Activated T-cell treated with anti-CD3 and anti-CD28 coated beads, Interleukin-2, amount 50 U/mL, for 72 hours (primary cell): Measurements from ENCODE around the gene DCC. TPM values are rescaled to one million over a fixed set of nuclear protein-coding genes. Genes with fewer than 3 reads are reported as not detected.

ENCODE experiments used
- ATAC-seq, 2 donors: fragments of 150-1000 bp; cut with Tn5 transposase; replicated peaks in 1 of 2; 2 replicates each; pipeline ENCODE4 v1.10.0; 2021; ENCODE audit warnings: moderate library complexity in 2 of 2, mild to moderate bottlenecking in 1 of 2
- DNase-seq, 2 donors: peaks; one replicate each; pipeline ENCODE4 v3.0.0; 2021 to 2022; ENCODE audit warnings: mixed read lengths in 1 of 2
- H3K27ac Mint-ChIP-seq: one replicate; pipeline ENCODE4 v1.8.0; 2022; ENCODE audit warnings: mild to moderate bottlenecking, moderate library complexity, mixed read lengths
- H3K27me3 Mint-ChIP-seq: one replicate; pipeline ENCODE4 v1.8.0; 2022; ENCODE audit warnings: low read depth, mixed read lengths
- H3K36me3 Mint-ChIP-seq, 2 donors: one replicate each; pipeline ENCODE4 v1.8.0; 2022; ENCODE audit warnings: mixed read lengths in 2 of 2, mild to moderate bottlenecking in 1 of 2; ENCODE audit not compliant: insufficient read depth in 2 of 2
- H3K4me1 Mint-ChIP-seq: one replicate; pipeline ENCODE4 v1.8.0; 2022; ENCODE audit warnings: low read depth, mixed read lengths
- H3K4me3 Mint-ChIP-seq, 2 donors: one replicate each; pipeline ENCODE4 v1.8.0; 2022; ENCODE audit warnings: mild to moderate bottlenecking in 2 of 2, mixed read lengths in 2 of 2, moderate library complexity in 2 of 2
- H3K9me3 Mint-ChIP-seq, 2 donors: one replicate each; pipeline ENCODE4 v1.8.0; 2022; ENCODE audit warnings: mixed read lengths in 2 of 2
- total RNA-seq, 2 donors: library from RNA; stranded (reverse); gene quantifications; one replicate each; pipeline ENCODE4 v1.2.3, GENCODE V29; 2022

The DCC gene
- total RNA-seq, 2 donors from 2014 or later = not detected

GRCh38 chr18:53153800-53154199, 813.8 kb downstream of the DCC start:
- Mint-ChIP-seq H3K27me3 (no peaks in the 10 kb centered on the region), H3K4me3 (no peak overlapping the region), H3K27ac (no peak overlapping the region), H3K9me3 (peaks cover 0 to 4% of the 10 kb centered on the region in 2 donors), H3K4me1 (no peaks in the 10 kb centered on the region), H3K36me3 (no peaks in the 10 kb centered on the region)
- ATAC-seq (no peak), DNase-seq (no peak)

GRCh38 chr18:53165770-53166169, 825.8 kb downstream of the DCC start:
- H3K4me3 Mint-ChIP-seq = no peak overlapping the region

GRCh38 chr18:53169346-53169745, 829.3 kb downstream of the DCC start:
- DNase-seq (no peak), ATAC-seq (no peak)
- no peaks in the 10 kb centered on the region for H3K27me3 Mint-ChIP-seq
- no peaks in the 10 kb centered on the region for H3K4me1 Mint-ChIP-seq
- peaks cover 2 to 5% of the 10 kb centered on the region in 2 donors for H3K9me3 Mint-ChIP-seq
- no peak overlapping the region for H3K27ac Mint-ChIP-seq
- H3K4me3 Mint-ChIP-seq = no peak overlapping the region
- H3K36me3 Mint-ChIP-seq = no peaks in the 10 kb centered on the region

More at GRCh38 chr18:53165770-53166169, 825.8 kb downstream of the DCC start:
- no peak for DNase-seq
- H3K27ac Mint-ChIP-seq = no peak overlapping the region
- peaks cover 3 to 11% of the 10 kb centered on the region in 2 donors for H3K9me3 Mint-ChIP-seq
- no peaks in the 10 kb centered on the region for H3K27me3 Mint-ChIP-seq
- no peaks in the 10 kb centered on the region for H3K36me3 Mint-ChIP-seq
- no peak for ATAC-seq
- no peaks in the 10 kb centered on the region for H3K4me1 Mint-ChIP-seq

- H3K27ac Mint-ChIP-seq = no peak overlapping the region
- H3K4me1 Mint-ChIP-seq = no peaks in the 10 kb centered on the region
- no peak overlapping the region for H3K4me3 Mint-ChIP-seq
- H3K27me3 Mint-ChIP-seq = no peaks in the 10 kb centered on the region
- H3K36me3 Mint-ChIP-seq = no peaks in the 10 kb centered on the region
- ATAC-seq (no peak), DNase-seq (no peak)
- peaks cover 0 to 4% of the 10 kb centered on the region in 2 donors for H3K9me3 Mint-ChIP-seq
Observed at GRCh38 chr18:53191634-53192033, 851.6 kb downstream of the DCC start.

- no peak for DNase-seq
- H3K27me3 Mint-ChIP-seq = no peaks in the 10 kb centered on the region
- H3K27ac Mint-ChIP-seq = no peak overlapping the region
- no peaks in the 10 kb centered on the region for H3K36me3 Mint-ChIP-seq
- no peak overlapping the region for H3K4me3 Mint-ChIP-seq
- H3K9me3 Mint-ChIP-seq = peaks cover 0 to 4% of the 10 kb centered on the region in 2 donors
- no peaks in the 10 kb centered on the region for H3K4me1 Mint-ChIP-seq
- no peak for ATAC-seq
Observed at GRCh38 chr18:53193870-53194269, 853.9 kb downstream of the DCC start.

- Mint-ChIP-seq H3K27me3 (no peaks in the 10 kb centered on the region), H3K9me3 (no peaks in the 10 kb centered on the region), H3K36me3 (no peaks in the 10 kb centered on the region), H3K27ac (no peak overlapping the region), H3K4me3 (no peak overlapping the region), H3K4me1 (no peaks in the 10 kb centered on the region)
- ATAC-seq (no peak), DNase-seq (no peak)
Observed at GRCh38 chr18:53219853-53220252, 879.9 kb downstream of the DCC start.

- H3K4me3 Mint-ChIP-seq = no peak overlapping the region
- no peak overlapping the region for H3K27ac Mint-ChIP-seq
- no peaks in the 10 kb centered on the region for H3K36me3 Mint-ChIP-seq
- no peaks in the 10 kb centered on the region for H3K4me1 Mint-ChIP-seq
- no peak for DNase-seq
- no peaks in the 10 kb centered on the region for H3K9me3 Mint-ChIP-seq
- no peaks in the 10 kb centered on the region for H3K27me3 Mint-ChIP-seq
- ATAC-seq = no peak
Observed at GRCh38 chr18:53224128-53224778, 884.3 kb downstream of the DCC start.

- H3K27me3 Mint-ChIP-seq = no peaks in the 10 kb centered on the region
- H3K36me3 Mint-ChIP-seq = no peaks in the 10 kb centered on the region
- H3K4me1 Mint-ChIP-seq = no peaks in the 10 kb centered on the region
- no peaks in the 10 kb centered on the region for H3K9me3 Mint-ChIP-seq
- H3K27ac Mint-ChIP-seq = no peak overlapping the region
- ATAC-seq = no peak
- no peak for DNase-seq
- H3K4me3 Mint-ChIP-seq = no peak overlapping the region
Observed at GRCh38 chr18:53225567-53226325, 885.7 kb downstream of the DCC start.

- no peak overlapping the region for H3K27ac Mint-ChIP-seq
- DNase-seq = no peak
- peaks cover 6 to 9% of the 10 kb centered on the region in 2 donors for H3K9me3 Mint-ChIP-seq
- no peaks in the 10 kb centered on the region for H3K27me3 Mint-ChIP-seq
- H3K4me3 Mint-ChIP-seq = no peak overlapping the region
- no peaks in the 10 kb centered on the region for H3K36me3 Mint-ChIP-seq
- no peaks in the 10 kb centered on the region for H3K4me1 Mint-ChIP-seq
- ATAC-seq = no peak
Observed at GRCh38 chr18:53234610-53235009, 894.6 kb downstream of the DCC start.

GRCh38 chr18:53241161-53241560, 901.2 kb downstream of the DCC start:
- H3K4me1 Mint-ChIP-seq = no peaks in the 10 kb centered on the region
- H3K27me3 Mint-ChIP-seq = no peaks in the 10 kb centered on the region
- ATAC-seq = no peak
- H3K9me3 Mint-ChIP-seq = peaks cover 3 to 5% of the 10 kb centered on the region in 2 donors
- H3K36me3 Mint-ChIP-seq = peaks cover 0 to 2% of the 10 kb centered on the region in 2 donors
- DNase-seq = no peak
- H3K27ac Mint-ChIP-seq = no peak overlapping the region
- no peak overlapping the region for H3K4me3 Mint-ChIP-seq

GRCh38 chr18:53253789-53254188, 913.8 kb downstream of the DCC start:
- H3K27ac Mint-ChIP-seq = no peak overlapping the region
- H3K4me1 Mint-ChIP-seq = no peaks in the 10 kb centered on the region
- peaks cover 4 to 12% of the 10 kb centered on the region in 2 donors for H3K9me3 Mint-ChIP-seq
- H3K4me3 Mint-ChIP-seq = no peak overlapping the region
- no peak for ATAC-seq
- H3K27me3 Mint-ChIP-seq = no peaks in the 10 kb centered on the region
- H3K36me3 Mint-ChIP-seq = peaks cover 0 to 1% of the 10 kb centered on the region in 2 donors
- DNase-seq = no peak

- Mint-ChIP-seq H3K9me3 (peaks cover 4 to 14% of the 10 kb centered on the region in 2 donors), H3K27me3 (no peaks in the 10 kb centered on the region), H3K4me1 (no peaks in the 10 kb centered on the region), H3K27ac (no peak overlapping the region), H3K36me3 (peaks cover 0 to 1% of the 10 kb centered on the region in 2 donors), H3K4me3 (no peak overlapping the region)
- DNase-seq = no peak
- no peak for ATAC-seq
Observed at GRCh38 chr18:53254265-53254664, 914.3 kb downstream of the DCC start.

GRCh38 chr18:53261241-53261640, 921.2 kb downstream of the DCC start:
- no peaks in the 10 kb centered on the region for H3K27me3 Mint-ChIP-seq
- H3K36me3 Mint-ChIP-seq = peaks cover 0 to 1% of the 10 kb centered on the region in 2 donors
- H3K27ac Mint-ChIP-seq = no peak overlapping the region
- H3K9me3 Mint-ChIP-seq = peaks cover 0 to 9% of the 10 kb centered on the region in 2 donors
- H3K4me3 Mint-ChIP-seq = no peak overlapping the region
- ATAC-seq (no peak), DNase-seq (no peak)
- H3K4me1 Mint-ChIP-seq = no peaks in the 10 kb centered on the region
